GM23338 (cell line): ENCODE data around the gene DLGAP3. TPM values are rescaled to one million over a fixed set of nuclear protein-coding genes. Genes with fewer than 3 reads are reported as not detected.
A peak's percentile ranks its signal among the peaks of the same experiment; 100 is the strongest.

ENCODE experiments used
- ATAC-seq: fragments of 200-7000 bp; cut with Tn5 transposase; 3 replicates; pipeline ENCODE4 v1.9.1; 2020
- DNase-seq: peaks from one replicate; pipeline ENCODE4 v3.0.0-alpha.2; 2015; ENCODE audit warnings: low spot score
- H2AFZ ChIP-seq: fragments of 200-600 bp; sonication (generic); 2 replicates; pipeline ENCODE4 v1.8.0; 2016; ENCODE audit warnings: antibody characterized with exemption, mild to moderate bottlenecking, moderate library complexity
- H3F3A ChIP-seq: fragments of 200-600 bp; sonication (generic); replicated peaks from 2 replicates; pipeline ENCODE4 v1.8.0; 2017; ENCODE audit warnings: antibody characterized with exemption, mixed run types, low read depth
- H3K27ac ChIP-seq: fragments of 200-600 bp; sonication (generic); 2 replicates; pipeline ENCODE4 v1.6.1; 2016; ENCODE audit warnings: low read depth
- H3K27me3 ChIP-seq: fragments of 200-600 bp; sonication (generic); 2 replicates; pipeline ENCODE4 v1.8.0; 2016; ENCODE audit warnings: mild to moderate bottlenecking, mixed run types, moderate library complexity; ENCODE audit not compliant: insufficient read depth
- H3K36me3 ChIP-seq: fragments of 200-600 bp; sonication (generic); 2 replicates; pipeline ENCODE4 v1.8.0; 2016; ENCODE audit warnings: mild to moderate bottlenecking; ENCODE audit not compliant: insufficient read depth
- H3K4me1 ChIP-seq: fragments of 200-600 bp; sonication (generic); 2 replicates; pipeline ENCODE4 v1.8.0; 2016; ENCODE audit warnings: mild to moderate bottlenecking, moderate library complexity; ENCODE audit not compliant: insufficient read depth
- H3K4me2 ChIP-seq: fragments of 200-600 bp; sonication (generic); 2 replicates; pipeline ENCODE4 v1.7.1; 2017; ENCODE audit warnings: mixed run types
- H3K4me3 ChIP-seq: fragments of 200-600 bp; sonication (generic); 2 replicates; pipeline ENCODE4 v1.6.1; 2016; ENCODE audit warnings: mixed run types
- H3K79me2 ChIP-seq: fragments of 200-600 bp; sonication (generic); replicated peaks from 2 replicates; pipeline ENCODE4 v1.8.0; 2017; ENCODE audit warnings: mild to moderate bottlenecking; ENCODE audit not compliant: insufficient read depth
- H3K9me2 ChIP-seq: fragments of 200-600 bp; sonication (generic); 2 replicates; pipeline ENCODE4 v1.8.0; 2017; ENCODE audit not compliant: insufficient read depth
- H4K20me1 ChIP-seq: fragments of 200-600 bp; sonication (generic); replicated peaks from 2 replicates; pipeline ENCODE4 v1.8.0; 2017; ENCODE audit warnings: mild to moderate bottlenecking; ENCODE audit not compliant: insufficient read depth
- H3K27ac Mint-ChIP-seq: 2 replicates; pipeline ENCODE4 v1.8.0; 2020; ENCODE audit warnings: inconsistent platforms, mild to moderate bottlenecking, moderate library complexity, mixed read lengths
- H3K27me3 Mint-ChIP-seq: 3 replicates; pipeline ENCODE4 v1.8.0; 2022; ENCODE audit warnings: low read depth, mild to moderate bottlenecking, moderate library complexity, mixed read lengths, inconsistent platforms; ENCODE audit not compliant: insufficient read depth, poor library complexity
- H3K36me3 Mint-ChIP-seq: 3 replicates; pipeline ENCODE4 v1.8.0; 2021; ENCODE audit warnings: low read depth, mild to moderate bottlenecking, inconsistent platforms, moderate library complexity, mixed read lengths
- H3K4me1 Mint-ChIP-seq: 3 replicates; pipeline ENCODE4 v1.8.0; 2020; ENCODE audit warnings: mild to moderate bottlenecking, inconsistent platforms, mixed read lengths
- H3K4me3 Mint-ChIP-seq: 3 replicates; pipeline ENCODE4 v1.8.0; 2021; ENCODE audit warnings: moderate library complexity, mild to moderate bottlenecking, inconsistent platforms, mixed read lengths
- H3K9me3 Mint-ChIP-seq: 3 replicates; pipeline ENCODE4 v1.8.0; 2020; ENCODE audit warnings: moderate library complexity, mild to moderate bottlenecking, inconsistent platforms, mixed read lengths
- CREB1 ChIP-seq: fragments of 250-450 bp; sonication (Bioruptor Pico); IDR thresholded peaks from 2 replicates; pipeline ENCODE4 v1.5.0; 2020; ENCODE audit warnings: low read depth, mild to moderate bottlenecking, moderate library complexity
- NANOG ChIP-seq: IDR thresholded peaks from 2 replicates; pipeline ENCODE4 v1.6.1; 2016; ENCODE audit warnings: antibody characterized with exemption, borderline replicate concordance
- POLR2AphosphoS5 ChIP-seq: IDR thresholded peaks from 2 replicates; pipeline ENCODE4 v1.6.1; 2016; ENCODE audit warnings: antibody characterized with exemption, low read depth
- STAT1 ChIP-seq: IDR thresholded peaks from one replicate; pipeline ENCODE4 v1.6.1; 2016; ENCODE audit warnings: antibody characterized with exemption; ENCODE audit not compliant: unreplicated experiment
- ZNF114 ChIP-seq: fragments of 250-450 bp; sonication (Bioruptor Pico); IDR thresholded peaks from 2 replicates; pipeline ENCODE4 v1.5.0; 2020; ENCODE audit warnings: mild to moderate bottlenecking, moderate library complexity
- ZNF331 ChIP-seq: fragments of 250-450 bp; sonication (Bioruptor Pico); IDR thresholded peaks from 2 replicates; pipeline ENCODE4 v1.5.0; 2020; ENCODE audit warnings: low read depth, mild to moderate bottlenecking, moderate library complexity
- polyA plus RNA-seq: library from polyadenylated mRNA; unstranded; fragments of >200 nt; fragmentation: Nextera tagmentation; extraction: Ambion mirVana; gene quantifications from 2 replicates; pipeline ENCODE4 v1.2.1, GENCODE V29; 2016
- total RNA-seq: library from RNA; depleted of rRNA; stranded (reverse); fragments of >200 nt; shearing (Covaris generic); gene quantifications from 2 replicates; pipeline ENCODE4 v1.2.3, GENCODE V29; 2014
- TF ChIP-seq, protein P1 (sequence below): fragments of 250-450 bp; sonication (Bioruptor Pico); IDR thresholded peaks from 2 replicates; pipeline ENCODE4 v1.5.0; 2020; ENCODE audit warnings: mild to moderate bottlenecking, moderate library complexity
- TF ChIP-seq, protein P2 (sequence below): IDR thresholded peaks from one replicate; pipeline ENCODE4 v1.6.1; 2018; ENCODE audit warnings: antibody characterized with exemption; ENCODE audit not compliant: unreplicated experiment

DLGAP3 gene
- total and polyA plus RNA-seq, 2 experiments from 2014 or later: 7.1 to 13.7 TPM

DNA sequence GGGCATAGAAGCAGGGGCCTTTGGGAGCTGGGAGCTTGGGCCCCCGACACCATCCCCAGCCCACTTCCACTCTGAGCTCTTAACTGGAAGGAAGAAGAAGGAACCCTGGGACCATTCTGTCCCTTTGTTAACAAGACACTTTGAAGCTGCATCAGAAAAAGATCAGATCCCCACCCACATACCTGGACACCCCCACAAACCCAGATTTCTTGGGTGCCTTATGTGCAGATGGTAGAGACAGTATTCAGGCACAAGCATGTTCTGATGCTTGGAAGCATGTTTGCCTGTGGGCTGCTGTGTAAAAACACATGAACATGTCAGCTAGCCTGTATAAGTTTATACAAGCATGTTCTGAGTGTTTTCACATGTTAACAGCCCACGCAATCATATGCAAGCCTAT, 3.7 kb downstream of the DLGAP3 start (continued):
- TF ChIP-seq, protein P1, sequence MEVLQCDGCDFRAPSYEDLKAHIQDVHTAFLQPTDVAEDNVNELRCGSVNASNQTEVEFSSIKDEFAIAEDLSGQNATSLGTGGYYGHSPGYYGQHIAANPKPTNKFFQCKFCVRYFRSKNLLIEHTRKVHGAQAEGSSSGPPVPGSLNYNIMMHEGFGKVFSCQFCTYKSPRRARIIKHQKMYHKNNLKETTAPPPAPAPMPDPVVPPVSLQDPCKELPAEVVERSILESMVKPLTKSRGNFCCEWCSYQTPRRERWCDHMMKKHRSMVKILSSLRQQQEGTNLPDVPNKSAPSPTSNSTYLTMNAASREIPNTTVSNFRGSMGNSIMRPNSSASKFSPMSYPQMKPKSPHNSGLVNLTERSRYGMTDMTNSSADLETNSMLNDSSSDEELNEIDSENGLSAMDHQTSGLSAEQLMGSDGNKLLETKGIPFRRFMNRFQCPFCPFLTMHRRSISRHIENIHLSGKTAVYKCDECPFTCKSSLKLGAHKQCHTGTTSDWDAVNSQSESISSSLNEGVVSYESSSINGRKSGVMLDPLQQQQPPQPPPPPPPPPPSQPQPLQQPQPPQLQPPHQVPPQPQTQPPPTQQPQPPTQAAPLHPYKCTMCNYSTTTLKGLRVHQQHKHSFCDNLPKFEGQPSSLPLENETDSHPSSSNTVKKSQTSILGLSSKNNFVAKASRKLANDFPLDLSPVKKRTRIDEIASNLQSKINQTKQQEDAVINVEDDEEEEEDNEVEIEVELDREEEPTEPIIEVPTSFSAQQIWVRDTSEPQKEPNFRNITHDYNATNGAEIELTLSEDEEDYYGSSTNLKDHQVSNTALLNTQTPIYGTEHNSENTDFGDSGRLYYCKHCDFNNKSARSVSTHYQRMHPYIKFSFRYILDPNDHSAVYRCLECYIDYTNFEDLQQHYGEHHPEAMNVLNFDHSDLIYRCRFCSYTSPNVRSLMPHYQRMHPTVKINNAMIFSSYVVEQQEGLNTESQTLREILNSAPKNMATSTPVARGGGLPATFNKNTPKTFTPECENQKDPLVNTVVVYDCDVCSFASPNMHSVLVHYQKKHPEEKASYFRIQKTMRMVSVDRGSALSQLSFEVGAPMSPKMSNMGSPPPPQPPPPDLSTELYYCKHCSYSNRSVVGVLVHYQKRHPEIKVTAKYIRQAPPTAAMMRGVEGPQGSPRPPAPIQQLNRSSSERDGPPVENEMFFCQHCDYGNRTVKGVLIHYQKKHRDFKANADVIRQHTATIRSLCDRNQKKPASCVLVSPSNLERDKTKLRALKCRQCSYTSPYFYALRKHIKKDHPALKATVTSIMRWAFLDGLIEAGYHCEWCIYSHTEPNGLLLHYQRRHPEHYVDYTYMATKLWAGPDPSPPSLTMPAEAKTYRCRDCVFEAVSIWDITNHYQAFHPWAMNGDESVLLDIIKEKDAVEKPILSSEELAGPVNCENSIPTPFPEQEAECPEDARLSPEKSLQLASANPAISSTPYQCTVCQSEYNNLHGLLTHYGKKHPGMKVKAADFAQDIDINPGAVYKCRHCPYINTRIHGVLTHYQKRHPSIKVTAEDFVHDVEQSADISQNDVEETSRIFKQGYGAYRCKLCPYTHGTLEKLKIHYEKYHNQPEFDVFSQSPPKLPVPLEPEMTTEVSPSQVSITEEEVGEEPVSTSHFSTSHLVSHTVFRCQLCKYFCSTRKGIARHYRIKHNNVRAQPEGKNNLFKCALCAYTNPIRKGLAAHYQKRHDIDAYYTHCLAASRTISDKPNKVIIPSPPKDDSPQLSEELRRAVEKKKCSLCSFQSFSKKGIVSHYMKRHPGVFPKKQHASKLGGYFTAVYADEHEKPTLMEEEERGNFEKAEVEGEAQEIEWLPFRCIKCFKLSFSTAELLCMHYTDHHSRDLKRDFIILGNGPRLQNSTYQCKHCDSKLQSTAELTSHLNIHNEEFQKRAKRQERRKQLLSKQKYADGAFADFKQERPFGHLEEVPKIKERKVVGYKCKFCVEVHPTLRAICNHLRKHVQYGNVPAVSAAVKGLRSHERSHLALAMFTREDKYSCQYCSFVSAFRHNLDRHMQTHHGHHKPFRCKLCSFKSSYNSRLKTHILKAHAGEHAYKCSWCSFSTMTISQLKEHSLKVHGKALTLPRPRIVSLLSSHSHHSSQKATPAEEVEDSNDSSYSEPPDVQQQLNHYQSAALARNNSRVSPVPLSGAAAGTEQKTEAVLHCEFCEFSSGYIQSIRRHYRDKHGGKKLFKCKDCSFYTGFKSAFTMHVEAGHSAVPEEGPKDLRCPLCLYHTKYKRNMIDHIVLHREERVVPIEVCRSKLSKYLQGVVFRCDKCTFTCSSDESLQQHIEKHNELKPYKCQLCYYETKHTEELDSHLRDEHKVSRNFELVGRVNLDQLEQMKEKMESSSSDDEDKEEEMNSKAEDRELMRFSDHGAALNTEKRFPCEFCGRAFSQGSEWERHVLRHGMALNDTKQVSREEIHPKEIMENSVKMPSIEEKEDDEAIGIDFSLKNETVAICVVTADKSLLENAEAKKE (CRISPR knock-in tag): no peak
- TF ChIP-seq, protein P2, sequence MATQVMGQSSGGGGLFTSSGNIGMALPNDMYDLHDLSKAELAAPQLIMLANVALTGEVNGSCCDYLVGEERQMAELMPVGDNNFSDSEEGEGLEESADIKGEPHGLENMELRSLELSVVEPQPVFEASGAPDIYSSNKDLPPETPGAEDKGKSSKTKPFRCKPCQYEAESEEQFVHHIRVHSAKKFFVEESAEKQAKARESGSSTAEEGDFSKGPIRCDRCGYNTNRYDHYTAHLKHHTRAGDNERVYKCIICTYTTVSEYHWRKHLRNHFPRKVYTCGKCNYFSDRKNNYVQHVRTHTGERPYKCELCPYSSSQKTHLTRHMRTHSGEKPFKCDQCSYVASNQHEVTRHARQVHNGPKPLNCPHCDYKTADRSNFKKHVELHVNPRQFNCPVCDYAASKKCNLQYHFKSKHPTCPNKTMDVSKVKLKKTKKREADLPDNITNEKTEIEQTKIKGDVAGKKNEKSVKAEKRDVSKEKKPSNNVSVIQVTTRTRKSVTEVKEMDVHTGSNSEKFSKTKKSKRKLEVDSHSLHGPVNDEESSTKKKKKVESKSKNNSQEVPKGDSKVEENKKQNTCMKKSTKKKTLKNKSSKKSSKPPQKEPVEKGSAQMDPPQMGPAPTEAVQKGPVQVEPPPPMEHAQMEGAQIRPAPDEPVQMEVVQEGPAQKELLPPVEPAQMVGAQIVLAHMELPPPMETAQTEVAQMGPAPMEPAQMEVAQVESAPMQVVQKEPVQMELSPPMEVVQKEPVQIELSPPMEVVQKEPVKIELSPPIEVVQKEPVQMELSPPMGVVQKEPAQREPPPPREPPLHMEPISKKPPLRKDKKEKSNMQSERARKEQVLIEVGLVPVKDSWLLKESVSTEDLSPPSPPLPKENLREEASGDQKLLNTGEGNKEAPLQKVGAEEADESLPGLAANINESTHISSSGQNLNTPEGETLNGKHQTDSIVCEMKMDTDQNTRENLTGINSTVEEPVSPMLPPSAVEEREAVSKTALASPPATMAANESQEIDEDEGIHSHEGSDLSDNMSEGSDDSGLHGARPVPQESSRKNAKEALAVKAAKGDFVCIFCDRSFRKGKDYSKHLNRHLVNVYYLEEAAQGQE: no peak
- no peak for TF ChIP-seq STAT1

DNA sequence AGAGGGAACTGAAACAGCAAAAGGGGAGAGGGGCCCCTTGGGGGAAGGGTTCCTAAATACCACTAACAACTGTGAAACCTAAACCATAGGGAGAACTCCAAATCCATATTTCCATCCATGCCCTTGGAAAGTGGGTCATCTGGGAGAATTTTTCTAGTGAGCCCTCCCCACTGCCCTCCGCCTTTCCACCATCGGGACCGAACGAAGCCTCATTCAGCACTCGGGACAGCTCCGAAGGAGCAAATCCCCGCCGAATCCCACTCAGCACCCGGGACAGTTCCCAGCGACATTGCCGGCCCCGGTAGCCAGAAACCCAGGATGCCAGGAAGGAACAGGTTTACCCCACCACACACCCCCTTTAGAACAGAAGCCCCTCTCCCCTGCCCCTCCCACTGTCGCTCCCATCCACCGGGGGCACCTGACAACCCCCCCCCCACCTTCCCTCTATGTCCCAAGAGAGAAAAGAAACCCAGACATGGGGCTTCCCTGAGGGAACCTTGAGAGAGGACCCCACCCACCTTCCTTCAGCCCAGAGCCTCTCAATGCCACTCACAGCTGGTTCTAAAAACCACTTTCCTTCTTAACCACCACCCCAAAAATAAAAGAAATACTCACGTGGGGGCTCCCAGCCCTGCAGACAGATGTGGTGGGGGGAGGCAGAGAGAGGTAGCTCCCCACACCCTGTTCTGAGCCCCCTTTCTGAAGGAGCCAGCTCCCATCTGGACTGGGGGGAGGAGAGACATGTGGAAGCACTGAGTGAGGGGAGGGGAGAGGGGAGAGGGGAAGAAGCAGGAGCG, 4.5 kb downstream of the DLGAP3 start:
- H3K4me3 Mint-ChIP-seq: no peak overlapping the region
- no peak overlapping the region for H3K27ac ChIP-seq
- no peaks in the 10 kb centered on the region for H3K9me2 ChIP-seq
- H3K4me2 ChIP-seq: peak overlapping the region; percentile 64
- no peak overlapping the region for H3K27ac Mint-ChIP-seq
- H3K36me3 Mint-ChIP-seq: no peaks in the 10 kb centered on the region; the same call in 2 of the 3 replicates
- peaks cover 78% of the 10 kb centered on the region for H3K4me1 Mint-ChIP-seq
- DNase-seq (peak; percentile 91), ATAC-seq (peak; percentile 31)
- H3K79me2 ChIP-seq: no peaks in the 10 kb centered on the region
- H3K4me1 ChIP-seq: peaks cover 55% of the 10 kb centered on the region
- no peak overlapping the region for H2AFZ ChIP-seq
- H3K27me3 ChIP-seq: peaks cover 33% of the 10 kb centered on the region
- H3K9me3 Mint-ChIP-seq: no peaks in the 10 kb centered on the region; the same call in 2 of the 3 replicates
- 0 out of 2 replicates have a peak overlapping the region, but pooled peaks have one; percentile 30 for H3K4me3 ChIP-seq
- H3F3A ChIP-seq: 0 out of 2 replicates have a peak, but pooled peaks cover 3% of the 10 kb centered on the region
- peaks cover 17% of the 10 kb centered on the region for H4K20me1 ChIP-seq
- H3K36me3 ChIP-seq: no peaks in the 10 kb centered on the region
- peaks cover 15% of the 10 kb centered on the region for H3K27me3 Mint-ChIP-seq
- TF ChIP-seq ZNF114 (CRISPR knock-in tag): peak; percentile 67; the same call in 1 of the 2 replicates
- TF ChIP-seq POLR2AphosphoS5: no peak
- TF ChIP-seq, protein P2: peak; percentile 93
- no peak for TF ChIP-seq NANOG
- TF ChIP-seq CREB1 (CRISPR knock-in tag): peak; percentile 28; the same call in 1 of the 2 replicates
- 0 out of 2 replicates have a peak, but pooled peaks have one; percentile 7 for TF ChIP-seq ZNF331
